Measurements from ENCODE around the gene FAM20C. TPM values are rescaled to one million over a fixed set of nuclear protein-coding genes. Genes with fewer than 3 reads are reported as not detected.

Gene FAM20C
- total RNA-seq (2021; fragmentation: NEBNext Ultra II Directional; extraction: Animal tissue kit (Norgen Biotek cat#: 25700)) (34.7 and 34.8 TPM in 2 replicates), polyA plus RNA-seq (2011; rRNA removed) (9.5 and 13.9 TPM in 2 replicates), polyA minus RNA-seq (2011; rRNA and poly(A)+ RNA removed) (8.9 and 10.4 TPM in 2 replicates)
- 10.7 TPM for polyA plus RNA-seq (2011; cell fraction: cytosol; rRNA removed)
- 21.4 TPM for polyA plus RNA-seq (2011; cell fraction: nucleus; rRNA removed)
- 18.4 to 23.9 TPM (median 19.5 TPM) in 4 replicates for polyA plus RNA-seq (2012, experiment 1 of 2)
- 17.9 TPM for polyA plus RNA-seq (2012, experiment 2 of 2)
- polyA plus RNA-seq (2013, experiment 1 of 2): 21.3 TPM
- polyA plus RNA-seq (2013, experiment 2 of 2): 21.1 TPM
- polyA minus RNA-seq (2011; cell fraction: cytosol; rRNA and poly(A)+ RNA removed): 17.1 TPM
- 21.8 TPM for polyA minus RNA-seq (2011; cell fraction: nucleus; rRNA and poly(A)+ RNA removed)
- long read RNA-seq, experiment 1, transcript FAM20C-201 (10 exons, 2,751 nt): major isoform, 5 of 28 reads
- long read RNA-seq, experiment 1, partial matches to known transcripts: 6 of 28 reads
- long read RNA-seq, experiment 1, other reads (novel, unspliced or antisense): 17 of 28 reads
- long read RNA-seq, experiment 2, partial matches to known transcripts: 0 of 1 reads
- long read RNA-seq, experiment 2, other reads (novel, unspliced or antisense): 1 of 1 reads

DNA sequence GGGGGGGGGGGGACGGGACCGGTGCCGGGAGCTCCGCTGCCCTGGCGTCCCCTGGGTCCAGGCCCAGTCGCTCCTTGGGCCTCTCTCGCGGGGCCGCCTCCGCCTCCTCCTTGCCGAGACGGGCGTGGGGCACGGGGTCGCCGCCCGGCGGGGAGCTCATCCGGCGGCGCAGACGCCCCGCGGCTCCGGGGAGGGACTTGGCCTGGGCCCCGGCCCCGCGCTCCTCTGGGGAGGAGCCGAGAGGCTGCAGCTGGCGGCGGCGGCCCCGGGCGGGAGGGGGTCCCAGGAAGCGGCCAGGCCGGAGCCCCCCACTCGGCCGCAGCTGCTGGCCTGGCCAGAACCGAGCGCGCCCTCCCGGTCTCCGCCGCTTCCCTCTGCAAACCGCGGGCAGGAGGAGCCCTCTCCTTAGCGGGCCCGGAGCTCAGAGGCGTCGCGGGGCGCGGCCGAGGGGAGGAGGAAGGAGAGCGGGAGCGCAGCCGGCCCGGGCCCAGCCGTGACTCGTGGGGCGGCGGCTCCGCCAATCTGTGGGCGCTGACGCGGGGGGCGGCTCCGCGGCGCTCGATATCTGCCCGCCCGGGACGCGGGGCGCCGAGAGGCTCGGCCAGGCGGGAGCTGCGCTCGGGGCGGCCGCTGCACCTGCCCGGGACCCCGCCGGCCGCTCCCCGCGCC lies at the start of gene FAM20C:
Gene FAM20C, plus strand, starts transcription at position 591 of the 669 bp plus-strand sequence. CDS start 629 bp downstream, outside the sequence.
- no peak for TF ChIP-seq CHD2 (IDR thresholded peaks at IDR 0.05; ENCODE audit: low read length)
- TF ChIP-seq NRF1 (IDR thresholded peaks at IDR 0.05; ENCODE audit: low read depth, low read length): no peak
- no peak for TF ChIP-seq CBX5 (IDR thresholded peaks at IDR 0.05; ENCODE audit: low read depth, low read length)
- TF ChIP-seq KDM4A (IDR thresholded peaks at IDR 0.05; ENCODE audit: low read depth, low read length, severe bottlenecking): peak; percentile 81
- 0 out of 2 replicates have a peak, but pooled peaks have one; percentile 12 for TF ChIP-seq PHF8 (conservative IDR thresholded peaks at IDR 0.05; ENCODE audit: low read depth, low read length)
- Histone ChIP-seq H3K79me2 (ENCODE audit: control insufficient read depth in 1 of 2, insufficient read depth in 2 of 2, low read length in 2 of 2) (peaks cover 0 to 25% of the 10 kb centered on the region in 2 experiments; a peak in 2 of 4 replicates), H3K27ac (ENCODE audit: low read depth, low read length) (no peak within 1 kb of the TSS), H4K20me1 (replicated peaks in 1 of 2; ENCODE audit: control insufficient read depth in 1 of 2, insufficient read depth in 2 of 2, low read length in 2 of 2) (peaks cover 4 to 23% of the 10 kb centered on the region in 2 experiments), H3K36me3 (ENCODE audit: control insufficient read depth in 2 of 4, insufficient read depth in 4 of 4, low read length in 3 of 4) (peaks cover 2 to 11% (median 10%) of the 10 kb centered on the region in 4 experiments; a peak in 6 of 8 replicates), H3K18ac (ENCODE audit: extremely low read depth, low read length) (peak within 1 kb of the TSS; percentile 95), H3K9ac (replicated peaks in 1 of 4; ENCODE audit: extremely low read depth in 1 of 4, low read depth in 3 of 4, low read length in 3 of 4) (peak within 1 kb of the TSS in 3 of 4 experiments; percentile 28 to 39 (median 29); a peak in 4 of 7 replicates), H2BK15ac (ENCODE audit: low read length) (peak within 1 kb of the TSS; percentile 100; the same call in 1 of the 2 replicates), H3K4me3 (ENCODE audit: extremely low read depth in 1 of 4, insufficient read depth in 2 of 4, low read depth in 3 of 4, low read length in 4 of 4) (peak within 1 kb of the TSS; percentile 47 to 82 (median 62)), H3K23me2 (ENCODE audit: low read depth, low read length) (peaks cover 17% of the 10 kb centered on the region), H4K8ac (ENCODE audit: extremely low read depth, insufficient read depth, low read length) (peak within 1 kb of the TSS; percentile 94), H3K23ac (ENCODE audit: insufficient read length) (no peak within 1 kb of the TSS), H3K4ac (replicated peaks; ENCODE audit: insufficient read length, low read depth, low read length) (no peak within 1 kb of the TSS), H2AFZ (ENCODE audit: low read length) (no peak within 1 kb of the TSS), H4K5ac (ENCODE audit: insufficient read length, low read depth, low read length) (no peak within 1 kb of the TSS), H3K56ac (replicated peaks; ENCODE audit: insufficient read length, low read depth, low read length) (peak within 1 kb of the TSS; percentile 42), H3K27me3 (replicated peaks in 1 of 4; ENCODE audit: control insufficient read depth in 3 of 4, extremely low read depth in 1 of 4, insufficient read depth in 3 of 4, low read length in 3 of 4) (peaks cover 0 to 9% (median 3%) of the 10 kb centered on the region in 4 experiments; a peak in 4 of 7 replicates), H2BK12ac (ENCODE audit: low read depth, low read length) (peak within 1 kb of the TSS; percentile 100; the same call in 1 of the 2 replicates), H2BK120ac (replicated peaks; ENCODE audit: low read depth, low read length) (no peak within 1 kb of the TSS), H3K4me2 (ENCODE audit: insufficient read depth in 1 of 2, low read depth in 2 of 2, low read length in 2 of 2) (peak within 1 kb of the TSS; percentile 85 to 89), H4K91ac (replicated peaks; ENCODE audit: insufficient read length, low read length) (peak within 1 kb of the TSS; percentile 98), H3K4me1 (replicated peaks in 1 of 4; ENCODE audit: control insufficient read depth in 3 of 4, insufficient read depth in 4 of 4, low read length in 3 of 4) (peaks cover 0 to 45% (median 36%) of the 10 kb centered on the region in 4 experiments; a peak in 6 of 7 replicates), H2AK5ac (ENCODE audit: low read depth, low read length) (no peak within 1 kb of the TSS), H3K79me1 (ENCODE audit: low read depth, low read length) (peaks cover 7% of the 10 kb centered on the region; the same call in 1 of the 2 replicates), H2BK20ac (ENCODE audit: low read length) (peak within 1 kb of the TSS; percentile 97; the same call in 1 of the 2 replicates), H3K14ac (ENCODE audit: insufficient read length) (no peak within 1 kb of the TSS), H3K9me3 (ENCODE audit: insufficient read depth in 2 of 2, low read depth in 1 of 2, low read length in 1 of 2) (no peaks in the 10 kb centered on the region), H2BK5ac (ENCODE audit: low read depth, low read length) (peak within 1 kb of the TSS; percentile 87; the same call in 1 of the 2 replicates)
- FAIRE-seq (no peak), DNase-seq (ENCODE audit: low read depth in 1 of 2, low spot score in 2 of 2) (no peak)
- POLR2A ChIA-PET (ENCODE audit: partially characterized antibody): interaction anchor here (0.7 to 1.5 kb wide), 6 partner anchors 11 to 71 kb away, joined by 3 read pairs; no protein-coding TSS in a partner anchor
- CTCF ChIA-PET (ENCODE audit: partially characterized antibody): interaction anchor here (0.9 to 1.3 kb wide), 4 partner anchors 12 to 74 kb away, joined by 3 read pairs; no protein-coding TSS in a partner anchor
- 0% methylated on average over 19 of the region's 89 CpGs; no CpG with 5 or more reads in 1 of the 2 experiments for WGBS, 2 experiments (ENCODE audit: extremely low coverage in 1 of 2, insufficient coverage in 1 of 2, insufficient read length in 1 of 2, insufficient replicate concordance in 2 of 2, low coverage in 1 of 2, low lambda C conversion rate in 2 of 2, missing lambda C conversion rate in 1 of 2)
